Body of pancreas (tissue), 4 donors: Measurements from ENCODE around the gene TDO2. TPM values are rescaled to one million over a fixed set of nuclear protein-coding genes. Genes with fewer than 3 reads are reported as not detected.

ENCODE experiments used
- ATAC-seq: fragments of 150-250 bp; one replicate; pipeline ENCODE4 v1.9.1; 2016
- DNase-seq, 4 donors: peaks; one replicate each; pipeline ENCODE4 v3.0.0-alpha.2; 2019
- H3K27ac ChIP-seq, 4 donors: fragments of 200-600 bp; sonication (generic); 1 replicate in 3 of 4; 2 replicates in 1 of 4; pipeline versions ENCODE4 v1.5.1 to v1.6.1; 2016 to 2019; ENCODE audit warnings: mild to moderate bottlenecking in 1 of 4, mixed read lengths in 1 of 4, moderate library complexity in 1 of 4
- H3K27me3 ChIP-seq, 2 donors: fragments of 200-600 bp; sonication (generic); one replicate each; pipeline ENCODE4 v1.6.0; 2016; ENCODE audit warnings: mild to moderate bottlenecking in 1 of 2
- H3K36me3 ChIP-seq, 2 donors: fragments of 200-600 bp; sonication (generic); replicated peaks in 1 of 2; 2 replicates each; pipeline ENCODE4 v1.5.1; 2016; ENCODE audit warnings: low read depth in 2 of 2; ENCODE audit not compliant: insufficient read depth in 1 of 2
- H3K4me1 ChIP-seq: fragments of 200-600 bp; sonication (generic); one replicate; pipeline ENCODE4 v1.6.0; 2016
- H3K4me3 ChIP-seq, 2 donors: fragments of 200-600 bp; sonication (generic); 1 replicate in 1 of 2; 2 replicates in 1 of 2; pipeline ENCODE4 v1.5.1; 2016 to 2019
- H3K9me3 ChIP-seq, 3 donors: fragments of 200-600 bp; sonication (generic); 1 replicate in 2 of 3; 2 replicates in 1 of 3; pipeline ENCODE4 v1.5.1; 2016
- POLR2A ChIP-seq, 3 donors: fragments of 450-650 bp; IDR thresholded peaks; one replicate each; pipeline ENCODE4 v1.6.1; 2016; ENCODE audit warnings: antibody characterized with exemption in 3 of 3, mild to moderate bottlenecking in 2 of 3
- WGBS, 2 donors: methylation state at CpG; one replicate each; pipeline ENCODE4 v1.1.5; 2017; 5-methylcytosine and 5-hydroxymethylcytosine counted together
- intact Hi-C: fragments of 100-400 bp; cut with DNase I; formaldehyde crosslinking; loops from one replicate; pipeline ENCODE4 v1.15.1; 2023
- total RNA-seq, 2 donors: library from RNA; depleted of rRNA; stranded (reverse); fragments of >200 nt; gene quantifications; one replicate each; pipeline ENCODE4 v1.1.0, GENCODE V29; 2016
- TF ChIP-seq, protein P1 (sequence below), 7 experiments: fragments of 450-650 bp in 4 of 7; fragments of 200-600 bp in 3 of 7; sonication (generic) in 3 of 7; IDR thresholded peaks; one replicate each; pipeline ENCODE4 v1.5.1; 2016 to 2019; ENCODE audit warnings: antibody characterized with exemption in 7 of 7

Gene TDO2
- total RNA-seq, 2 donors from 2014 or later, result 0.26 TPM; not detected in 1

DNA sequence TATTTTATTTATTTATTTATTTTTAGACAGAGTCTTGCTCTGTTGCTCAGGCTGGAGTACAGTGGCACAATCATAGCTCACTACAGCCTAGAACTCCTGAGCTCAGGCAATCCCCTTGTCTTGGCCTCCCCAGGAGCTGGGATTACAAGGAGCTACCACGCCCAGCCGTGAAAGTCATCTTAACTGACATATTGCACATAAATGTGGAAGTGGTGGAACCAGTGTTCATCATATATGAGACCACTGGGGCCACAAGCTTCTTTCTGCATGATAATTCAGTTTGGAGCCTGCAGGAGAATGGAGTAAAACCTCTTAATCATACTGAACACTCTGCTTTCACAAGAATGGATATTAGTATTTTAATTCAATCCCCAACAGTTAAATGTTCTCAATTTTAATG lies 62.7 kb downstream of the TDO2 start:
- no peaks in the 10 kb centered on the region for H3K27me3 ChIP-seq
- H3K9me3 ChIP-seq, result no peaks in the 10 kb centered on the region
- intact Hi-C loops, result no loop called here
- no peak for DNase-seq
- H3K36me3 ChIP-seq, result no peaks in the 10 kb centered on the region
- H3K4me1 ChIP-seq, result no peaks in the 10 kb centered on the region
- no peak overlapping the region for H3K27ac ChIP-seq
- TF ChIP-seq, protein P1, sequence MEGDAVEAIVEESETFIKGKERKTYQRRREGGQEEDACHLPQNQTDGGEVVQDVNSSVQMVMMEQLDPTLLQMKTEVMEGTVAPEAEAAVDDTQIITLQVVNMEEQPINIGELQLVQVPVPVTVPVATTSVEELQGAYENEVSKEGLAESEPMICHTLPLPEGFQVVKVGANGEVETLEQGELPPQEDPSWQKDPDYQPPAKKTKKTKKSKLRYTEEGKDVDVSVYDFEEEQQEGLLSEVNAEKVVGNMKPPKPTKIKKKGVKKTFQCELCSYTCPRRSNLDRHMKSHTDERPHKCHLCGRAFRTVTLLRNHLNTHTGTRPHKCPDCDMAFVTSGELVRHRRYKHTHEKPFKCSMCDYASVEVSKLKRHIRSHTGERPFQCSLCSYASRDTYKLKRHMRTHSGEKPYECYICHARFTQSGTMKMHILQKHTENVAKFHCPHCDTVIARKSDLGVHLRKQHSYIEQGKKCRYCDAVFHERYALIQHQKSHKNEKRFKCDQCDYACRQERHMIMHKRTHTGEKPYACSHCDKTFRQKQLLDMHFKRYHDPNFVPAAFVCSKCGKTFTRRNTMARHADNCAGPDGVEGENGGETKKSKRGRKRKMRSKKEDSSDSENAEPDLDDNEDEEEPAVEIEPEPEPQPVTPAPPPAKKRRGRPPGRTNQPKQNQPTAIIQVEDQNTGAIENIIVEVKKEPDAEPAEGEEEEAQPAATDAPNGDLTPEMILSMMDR (IDR thresholded peaks at IDR 0.05), result no peak
- no peak for TF ChIP-seq POLR2A (IDR thresholded peaks at IDR 0.05)
- ATAC-seq, result no peak
- H3K4me3 ChIP-seq, result no peak overlapping the region
- 54 to 79% methylated on average over 2 of the region's 2 CpGs for WGBS, 2 donors

DNA sequence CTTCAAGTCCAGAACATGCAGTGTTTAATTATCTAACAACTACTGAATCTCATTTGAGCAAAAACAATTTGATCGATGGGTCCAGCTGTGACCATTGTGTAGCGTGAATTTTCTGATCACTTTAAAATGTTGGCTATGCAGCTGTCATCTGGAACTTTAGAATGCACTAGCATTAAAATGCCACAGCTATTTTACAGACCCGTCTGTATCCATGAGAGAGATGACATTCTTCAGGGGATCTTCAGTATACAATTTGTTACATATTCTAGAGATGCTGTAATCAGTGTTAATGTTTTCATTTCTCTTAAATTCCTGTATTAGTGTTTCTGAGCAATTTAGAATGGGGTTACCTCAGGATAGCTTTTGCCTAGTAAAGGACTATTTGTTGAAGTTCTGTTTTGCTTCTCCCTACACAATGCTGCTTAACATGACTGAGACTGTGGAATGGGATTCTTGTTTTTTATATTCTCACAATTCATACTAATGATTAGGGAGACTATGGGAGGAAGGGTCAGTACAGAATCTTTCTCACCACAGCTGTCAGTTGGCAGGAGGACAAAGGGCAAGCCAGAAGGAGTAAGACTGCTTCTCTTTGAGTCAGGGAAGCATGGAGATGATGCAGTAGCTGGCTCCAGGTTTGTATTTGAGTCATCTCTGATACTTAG lies 63.4 kb downstream of the TDO2 start:
- WGBS, 2 donors, result 58 to 78% methylated on average over 3 of the region's 3 CpGs
- intact Hi-C loops, result no loop called here
- no peak for DNase-seq
- H3K27me3 ChIP-seq, result no peaks in the 10 kb centered on the region
- H3K36me3 ChIP-seq, result no peaks in the 10 kb centered on the region
- no peak for TF ChIP-seq POLR2A (IDR thresholded peaks at IDR 0.05)
- TF ChIP-seq, protein P1 (IDR thresholded peaks at IDR 0.05), result no peak
- H3K9me3 ChIP-seq, result no peaks in the 10 kb centered on the region
- no peak overlapping the region for H3K4me3 ChIP-seq
- H3K27ac ChIP-seq, result no peak overlapping the region
- ATAC-seq, result no peak
- H3K4me1 ChIP-seq, result no peaks in the 10 kb centered on the region

Other genes with a start within 250 kb of the TDO2 start
- gene GUCY1A1, start 236.8 kb upstream of the TDO2 start, total RNA-seq, result 10 to 100 TPM in 1 of 2 donors, 1 to 10 TPM in 1; 7.6 to 20.0 TPM
- gene GUCY1B1, start 144.7 kb upstream of the TDO2 start, total RNA-seq, result 10 to 100 TPM in 1 of 2 donors, 1 to 10 TPM in 1; 9.6 to 11.9 TPM
- not detected for gene ASIC5, start 37.4 kb upstream of the TDO2 start, total RNA-seq
- gene CTSO, start 50.2 kb downstream of the TDO2 start, total RNA-seq, result 10 to 100 TPM; 10.9 to 13.7 TPM